ENCODE measurements around the gene ONECUT1.

DNA sequence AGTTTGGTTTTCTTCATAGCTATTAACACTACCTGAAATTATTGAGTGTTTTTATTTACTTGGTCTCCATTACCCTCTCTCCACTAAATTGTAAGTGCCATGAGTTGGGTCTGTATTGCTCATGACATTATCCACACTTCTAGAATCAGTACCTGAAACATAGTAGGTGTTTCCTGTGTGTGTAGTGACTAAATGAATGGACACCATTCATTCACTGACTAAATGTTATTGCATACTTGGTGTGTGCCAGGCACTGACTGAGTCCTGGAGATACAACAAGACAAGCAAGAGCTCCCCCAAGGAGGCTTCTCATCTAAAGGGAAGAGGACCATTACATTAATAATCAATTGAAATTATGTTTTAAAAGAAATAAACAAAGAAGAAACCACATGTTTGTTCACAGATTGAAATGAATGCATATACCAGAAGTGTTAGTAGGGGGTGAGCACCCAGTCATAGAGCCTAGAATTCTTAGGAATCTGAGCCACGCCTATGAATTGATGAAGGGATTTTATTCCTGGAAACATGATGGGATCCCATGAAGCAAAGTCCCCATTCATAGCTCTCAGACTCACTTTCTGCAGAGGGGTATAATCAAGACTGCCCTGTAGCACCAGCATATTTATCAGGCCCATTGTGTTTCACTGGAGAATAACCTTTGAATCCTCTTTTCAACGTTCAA lies 79.3 kb downstream of the ONECUT1 start:
- no peak for TF ChIP-seq POLR2A (IDR thresholded peaks at IDR 0.05; ENCODE audit: low read depth, low read length)
- no peak for TF ChIP-seq POLR2AphosphoS5 (IDR thresholded peaks at IDR 0.05; ENCODE audit: low read depth, low read length)
- no peak for TF ChIP-seq PAX5 (IDR thresholded peaks at IDR 0.05; ENCODE audit: insufficient read depth, low read length, severe bottlenecking)
